ENCODE results near the gene POU3F1. TPM values are rescaled to one million over a fixed set of nuclear protein-coding genes. Genes with fewer than 3 reads are reported as not detected.

POU3F1 gene
- total and polyA plus RNA-seq, 10 donors = 0.07 to 0.60 (median 0.21) TPM; not detected in 3

DNA sequence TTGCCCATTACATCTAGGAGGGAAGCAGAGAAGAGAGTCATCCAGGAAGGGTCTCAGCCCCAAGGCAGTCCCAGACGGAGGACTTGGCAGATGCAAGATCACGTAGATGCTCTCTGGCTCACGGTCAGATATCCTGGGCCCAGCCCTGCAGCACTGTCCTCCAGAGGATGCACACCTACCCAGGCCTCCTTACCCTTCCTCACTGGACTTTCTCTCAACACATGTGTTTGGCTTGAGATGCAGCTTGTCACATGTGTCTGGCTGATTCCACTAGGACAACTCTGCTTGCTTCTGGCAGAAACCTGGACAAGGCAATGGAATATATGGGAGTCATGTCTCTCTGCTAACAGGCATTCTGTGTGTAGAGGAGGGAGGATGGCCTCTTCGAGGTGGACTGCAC lies 32.4 kb upstream of the POU3F1 start:
- Histone ChIP-seq H3K27ac (no peak overlapping the region), H3K27me3 (replicated peaks in 1 of 7) (peaks cover 0 to 17% (median 0%) of the 10 kb centered on the region in 7 donors), H3K36me3 (no peaks in the 10 kb centered on the region), H3K4me3 (no peak overlapping the region), H3K9me3 (no peaks in the 10 kb centered on the region), H3K4me1 (no peaks in the 10 kb centered on the region)
- DNase-seq = no peak
- WGBS, 5 donors = 68 to 91% (median 89%) methylated on average over 4 of the region's 4 CpGs
- TF ChIP-seq POLR2A (IDR thresholded peaks at IDR 0.05) (no peak), POLR2AphosphoS5 (IDR thresholded peaks at IDR 0.05) (no peak)
- TF ChIP-seq, protein P1, sequence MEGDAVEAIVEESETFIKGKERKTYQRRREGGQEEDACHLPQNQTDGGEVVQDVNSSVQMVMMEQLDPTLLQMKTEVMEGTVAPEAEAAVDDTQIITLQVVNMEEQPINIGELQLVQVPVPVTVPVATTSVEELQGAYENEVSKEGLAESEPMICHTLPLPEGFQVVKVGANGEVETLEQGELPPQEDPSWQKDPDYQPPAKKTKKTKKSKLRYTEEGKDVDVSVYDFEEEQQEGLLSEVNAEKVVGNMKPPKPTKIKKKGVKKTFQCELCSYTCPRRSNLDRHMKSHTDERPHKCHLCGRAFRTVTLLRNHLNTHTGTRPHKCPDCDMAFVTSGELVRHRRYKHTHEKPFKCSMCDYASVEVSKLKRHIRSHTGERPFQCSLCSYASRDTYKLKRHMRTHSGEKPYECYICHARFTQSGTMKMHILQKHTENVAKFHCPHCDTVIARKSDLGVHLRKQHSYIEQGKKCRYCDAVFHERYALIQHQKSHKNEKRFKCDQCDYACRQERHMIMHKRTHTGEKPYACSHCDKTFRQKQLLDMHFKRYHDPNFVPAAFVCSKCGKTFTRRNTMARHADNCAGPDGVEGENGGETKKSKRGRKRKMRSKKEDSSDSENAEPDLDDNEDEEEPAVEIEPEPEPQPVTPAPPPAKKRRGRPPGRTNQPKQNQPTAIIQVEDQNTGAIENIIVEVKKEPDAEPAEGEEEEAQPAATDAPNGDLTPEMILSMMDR (IDR thresholded peaks at IDR 0.05 in 8 of 11, conservative IDR thresholded peaks at IDR 0.05 in 3 of 11) = no peak
- intact Hi-C loops (cut with DNase I; ENCODE audit: low total_unique reads) = no loop called here

DNA sequence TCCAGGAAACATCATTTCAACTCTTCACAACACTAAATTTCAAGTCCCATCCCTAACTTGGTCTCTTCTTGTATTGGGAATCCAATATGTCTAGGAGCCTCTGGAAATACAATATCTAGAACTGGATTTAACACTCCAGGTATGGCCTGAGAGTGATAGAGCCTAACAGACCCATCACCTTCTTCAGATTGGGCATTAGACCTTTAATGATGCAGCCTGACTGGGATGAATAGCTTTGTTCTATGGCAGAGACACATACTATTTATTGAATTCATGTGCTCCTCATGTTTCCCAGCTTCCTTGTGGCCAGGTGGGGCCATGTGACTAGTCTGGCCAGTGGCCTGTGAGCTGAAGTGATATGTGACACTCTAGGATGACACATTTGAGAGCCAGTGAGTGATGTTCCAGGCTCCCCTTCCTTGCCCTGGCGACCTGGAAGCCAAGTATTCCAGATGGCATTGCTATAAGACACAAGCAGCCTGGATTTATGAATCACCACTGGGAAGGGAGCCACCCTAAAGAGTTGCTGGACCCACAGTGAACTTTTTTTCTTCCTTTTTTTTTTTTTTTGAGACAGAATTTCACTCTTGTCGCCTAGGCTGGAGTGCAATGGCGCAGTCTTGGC lies 31.0 kb upstream of the POU3F1 start:
- Histone ChIP-seq H3K27ac (no peak overlapping the region), H3K27me3 (replicated peaks in 1 of 7) (peaks cover 0 to 17% (median 0%) of the 10 kb centered on the region in 7 donors), H3K4me3 (no peak overlapping the region), H3K4me1 (no peaks in the 10 kb centered on the region), H3K9me3 (no peaks in the 10 kb centered on the region), H3K36me3 (no peaks in the 10 kb centered on the region)
- TF ChIP-seq, protein P1 (IDR thresholded peaks at IDR 0.05 in 8 of 11, conservative IDR thresholded peaks at IDR 0.05 in 3 of 11) = no peak
- TF ChIP-seq POLR2A (IDR thresholded peaks at IDR 0.05) (no peak), POLR2AphosphoS5 (IDR thresholded peaks at IDR 0.05) (no peak)
- intact Hi-C loops (cut with DNase I; ENCODE audit: low total_unique reads) = no loop called here
- WGBS, 5 donors = 86 to 92% (median 90%) methylated on average over 3 of the region's 3 CpGs
- no peak for DNase-seq

- H3K36me3 ChIP-seq = no peaks in the 10 kb centered on the region
Observed at GRCh38 chr1:38076455-38076854, 29.9 kb upstream of the POU3F1 start.

GRCh38 chr1:38076038-38076437 lies 29.4 kb upstream of the POU3F1 start:
- intact Hi-C loops (cut with DNase I; ENCODE audit: low total_unique reads) = no loop called here
- H3K9me3 ChIP-seq = no peaks in the 10 kb centered on the region
- no peak for DNase-seq
- no peak overlapping the region for H3K27ac ChIP-seq
- TF ChIP-seq POLR2A (IDR thresholded peaks at IDR 0.05) (no peak), POLR2AphosphoS5 (IDR thresholded peaks at IDR 0.05) (no peak)
- TF ChIP-seq, protein P1 (IDR thresholded peaks at IDR 0.05 in 8 of 11, conservative IDR thresholded peaks at IDR 0.05 in 3 of 11) = no peak
- H3K27me3 ChIP-seq (replicated peaks in 1 of 7) = peaks cover 0 to 23% (median 0%) of the 10 kb centered on the region in 7 donors
- no peaks in the 10 kb centered on the region for H3K4me1 ChIP-seq
- 17 to 39% (median 27%) methylated on average over 6 of the region's 6 CpGs for WGBS, 5 donors
- no peak overlapping the region for H3K4me3 ChIP-seq
- H3K36me3 ChIP-seq = no peaks in the 10 kb centered on the region

More at GRCh38 chr1:38076455-38076854, 29.9 kb upstream of the POU3F1 start:
- Histone ChIP-seq H3K9me3 (no peaks in the 10 kb centered on the region), H3K27ac (no peak overlapping the region), H3K4me3 (no peak overlapping the region), H3K4me1 (no peaks in the 10 kb centered on the region), H3K27me3 (replicated peaks in 1 of 7) (peaks cover 0 to 19% (median 0%) of the 10 kb centered on the region in 7 donors)
- WGBS, 5 donors = 61 to 73% (median 68%) methylated on average over 6 of the region's 6 CpGs
- no peak for DNase-seq
- TF ChIP-seq POLR2AphosphoS5 (IDR thresholded peaks at IDR 0.05) (no peak), POLR2A (IDR thresholded peaks at IDR 0.05) (no peak)
- TF ChIP-seq, protein P1 (IDR thresholded peaks at IDR 0.05 in 8 of 11, conservative IDR thresholded peaks at IDR 0.05 in 3 of 11) = no peak
- intact Hi-C loops (cut with DNase I; ENCODE audit: low total_unique reads) = no loop called here

Data from spleen (tissue), 11 donors.